Measurements from ENCODE around the gene IRX4. TPM values are rescaled to one million over a fixed set of nuclear protein-coding genes. Genes with fewer than 3 reads are reported as not detected.

Gene IRX4
- total RNA-seq, 1 donor from 2014 or later, result not detected

GRCh38 chr5:1860021-1860610, 22.6 kb downstream of the IRX4 start:
- POLR2A ChIA-PET, result no interaction called here
- no peak for DNase-seq
- Mint-ChIP-seq H3K9me3 (no peaks in the 10 kb centered on the region), H3K4me1 (no peaks in the 10 kb centered on the region), H3K27ac (no peak overlapping the region), H3K4me3 (no peak overlapping the region), H3K36me3 (ENCODE audit: low read depth) (no peaks in the 10 kb centered on the region), H3K27me3 (peaks cover 17% of the 10 kb centered on the region)
- intact Hi-C loops (cut with micrococcal nuclease), result no loop called here
- TF ChIP-seq, protein P1, sequence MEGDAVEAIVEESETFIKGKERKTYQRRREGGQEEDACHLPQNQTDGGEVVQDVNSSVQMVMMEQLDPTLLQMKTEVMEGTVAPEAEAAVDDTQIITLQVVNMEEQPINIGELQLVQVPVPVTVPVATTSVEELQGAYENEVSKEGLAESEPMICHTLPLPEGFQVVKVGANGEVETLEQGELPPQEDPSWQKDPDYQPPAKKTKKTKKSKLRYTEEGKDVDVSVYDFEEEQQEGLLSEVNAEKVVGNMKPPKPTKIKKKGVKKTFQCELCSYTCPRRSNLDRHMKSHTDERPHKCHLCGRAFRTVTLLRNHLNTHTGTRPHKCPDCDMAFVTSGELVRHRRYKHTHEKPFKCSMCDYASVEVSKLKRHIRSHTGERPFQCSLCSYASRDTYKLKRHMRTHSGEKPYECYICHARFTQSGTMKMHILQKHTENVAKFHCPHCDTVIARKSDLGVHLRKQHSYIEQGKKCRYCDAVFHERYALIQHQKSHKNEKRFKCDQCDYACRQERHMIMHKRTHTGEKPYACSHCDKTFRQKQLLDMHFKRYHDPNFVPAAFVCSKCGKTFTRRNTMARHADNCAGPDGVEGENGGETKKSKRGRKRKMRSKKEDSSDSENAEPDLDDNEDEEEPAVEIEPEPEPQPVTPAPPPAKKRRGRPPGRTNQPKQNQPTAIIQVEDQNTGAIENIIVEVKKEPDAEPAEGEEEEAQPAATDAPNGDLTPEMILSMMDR (IDR thresholded peaks at IDR 0.05), result no peak
- no peak for ATAC-seq (ENCODE audit: low read depth)
- CTCF ChIA-PET, result no interaction called here

GRCh38 chr5:1859099-1859498, 23.6 kb downstream of the IRX4 start:
- ChIA-PET POLR2A (no interaction called here), CTCF (no interaction called here)
- ATAC-seq (ENCODE audit: low read depth) (no peak), DNase-seq (no peak)
- TF ChIP-seq, protein P1 (IDR thresholded peaks at IDR 0.05), result no peak
- Mint-ChIP-seq H3K36me3 (ENCODE audit: low read depth) (no peaks in the 10 kb centered on the region), H3K27me3 (peaks cover 15% of the 10 kb centered on the region), H3K27ac (no peak overlapping the region), H3K4me3 (no peak overlapping the region), H3K9me3 (no peaks in the 10 kb centered on the region), H3K4me1 (no peaks in the 10 kb centered on the region)
- intact Hi-C loops (cut with micrococcal nuclease), result no loop called here

DNA sequence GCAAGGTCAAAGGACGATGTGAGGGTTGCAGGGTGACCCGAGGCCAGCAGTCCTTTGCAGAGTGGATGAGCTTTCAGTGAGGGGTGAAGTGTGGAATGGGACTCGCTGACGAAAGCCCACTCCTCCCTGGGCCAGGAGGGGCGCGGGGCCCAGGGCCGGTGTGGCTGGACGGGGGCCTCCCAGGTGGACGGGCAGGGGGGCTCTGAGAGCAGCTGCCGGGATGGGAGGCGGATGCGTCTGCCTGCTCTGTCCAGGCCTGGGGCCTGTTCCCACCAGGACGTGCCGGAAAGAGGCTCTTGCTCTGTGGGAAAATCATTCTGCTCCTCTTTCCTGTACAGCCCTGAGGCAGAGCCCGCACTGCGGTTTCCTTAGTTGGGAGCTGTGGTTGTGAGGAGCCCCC, 24.3 kb downstream of the IRX4 start:
- TF ChIP-seq, protein P1 (IDR thresholded peaks at IDR 0.05), result no peak
- ChIA-PET CTCF (no interaction called here), POLR2A (no interaction called here)
- intact Hi-C loops (cut with micrococcal nuclease), result no loop called here
- Mint-ChIP-seq H3K27me3 (peaks cover 20% of the 10 kb centered on the region), H3K4me3 (no peak overlapping the region), H3K36me3 (ENCODE audit: low read depth) (no peaks in the 10 kb centered on the region), H3K4me1 (no peaks in the 10 kb centered on the region), H3K27ac (no peak overlapping the region), H3K9me3 (no peaks in the 10 kb centered on the region)
- DNase-seq (no peak), ATAC-seq (ENCODE audit: low read depth) (no peak)

GRCh38 chr5:1857256-1857600, 25.5 kb downstream of the IRX4 start:
- H3K27me3 Mint-ChIP-seq, result peaks cover 25% of the 10 kb centered on the region
- no peaks in the 10 kb centered on the region for H3K36me3 Mint-ChIP-seq (ENCODE audit: low read depth)
- POLR2A ChIA-PET, result no interaction called here

GRCh38 chr5:1856596-1857255, 26.0 kb downstream of the IRX4 start:
- no peak for ATAC-seq (ENCODE audit: low read depth)
- TF ChIP-seq, protein P1 (IDR thresholded peaks at IDR 0.05), result no peak
- no peak for DNase-seq
- intact Hi-C loops (cut with micrococcal nuclease), result no loop called here
- H3K4me3 Mint-ChIP-seq, result no peak overlapping the region
- H3K4me1 Mint-ChIP-seq, result no peaks in the 10 kb centered on the region
- no peaks in the 10 kb centered on the region for H3K9me3 Mint-ChIP-seq
- peaks cover 26% of the 10 kb centered on the region for H3K27me3 Mint-ChIP-seq
- POLR2A ChIA-PET, result no interaction called here
- CTCF ChIA-PET, result no interaction called here
- H3K36me3 Mint-ChIP-seq (ENCODE audit: low read depth), result no peaks in the 10 kb centered on the region
- H3K27ac Mint-ChIP-seq, result no peak overlapping the region

More at GRCh38 chr5:1857256-1857600, 25.5 kb downstream of the IRX4 start:
- ATAC-seq (ENCODE audit: low read depth) (no peak), DNase-seq (no peak)
- Mint-ChIP-seq H3K4me3 (no peak overlapping the region), H3K9me3 (no peaks in the 10 kb centered on the region), H3K4me1 (no peaks in the 10 kb centered on the region), H3K27ac (no peak overlapping the region)
- TF ChIP-seq, protein P1 (IDR thresholded peaks at IDR 0.05), result no peak
- intact Hi-C loops (cut with micrococcal nuclease), result no loop called here
- CTCF ChIA-PET, result no interaction called here
